ENCODE data around the gene SERPINH1. TPM values are rescaled to one million over a fixed set of nuclear protein-coding genes. Genes with fewer than 3 reads are reported as not detected.
A peak's percentile ranks its signal among the peaks of the same experiment; 100 is the strongest.

Gene SERPINH1
- total and polyA plus RNA-seq, 2 of the 13 experiments (the other 11 are each of a cell fraction or from before 2014, with no cell fraction given) = 83.6 to 83.8 TPM

DNA sequence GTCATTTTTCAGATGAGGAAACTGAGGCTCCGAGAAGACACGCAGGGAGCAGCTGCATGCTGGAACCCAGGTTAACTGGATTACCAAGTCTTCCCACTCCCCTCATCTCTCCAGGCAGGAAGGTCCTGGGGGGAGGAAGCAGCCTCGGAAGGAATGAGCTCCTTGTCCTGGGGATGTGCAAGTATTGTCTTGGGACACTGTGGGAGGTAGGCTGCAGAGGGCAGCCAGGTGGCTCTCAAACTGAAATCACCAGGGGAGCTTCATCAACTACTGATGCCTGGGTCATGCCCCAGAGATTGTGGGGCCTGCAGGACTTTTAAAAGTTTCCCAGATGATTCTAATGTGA lies 43.9 kb upstream of the SERPINH1 start (continued):
- no peak for TF ChIP-seq ZBTB39 (CRISPR knock-in tag; IDR thresholded peaks at IDR 0.05)
- no peak for TF ChIP-seq TCF7 (IDR thresholded peaks at IDR 0.05; ENCODE audit: low read depth)
- 0 out of 2 replicates have a peak, but pooled peaks have one; percentile 13 for TF ChIP-seq SALL1 (CRISPR knock-in tag; IDR thresholded peaks at IDR 0.05)
- no peak for TF ChIP-seq ATF7 (IDR thresholded peaks at IDR 0.05)
- TF ChIP-seq ATF7 (CRISPR knock-in tag; IDR thresholded peaks at IDR 0.05) = no peak
- no peak for TF ChIP-seq ZNF614 (CRISPR knock-in tag; IDR thresholded peaks at IDR 0.05; ENCODE audit: borderline replicate concordance)
- no peak for TF ChIP-seq KAT2B (IDR thresholded peaks at IDR 0.05; ENCODE audit: borderline replicate concordance, low read depth, low read length)
- TF ChIP-seq RAD51 (IDR thresholded peaks at IDR 0.05; ENCODE audit: borderline replicate concordance) = no peak
- TF ChIP-seq AHR (CRISPR knock-in tag; IDR thresholded peaks at IDR 0.05) = no peak; the same call in 1 of the 2 replicates
- TF ChIP-seq MED1 (CRISPR knock-in tag; IDR thresholded peaks at IDR 0.05) = no peak
- no peak for TF ChIP-seq HOXA9 (CRISPR knock-in tag; IDR thresholded peaks at IDR 0.05; ENCODE audit: borderline replicate concordance)
- no peak for TF ChIP-seq SUZ12 (IDR thresholded peaks at IDR 0.05; ENCODE audit: low read depth, low read length)
- TF ChIP-seq ZNF260 (CRISPR knock-in tag; IDR thresholded peaks at IDR 0.05; ENCODE audit: borderline replicate concordance, low read depth) = no peak
- 0 out of 2 replicates have a peak, but pooled peaks have one; percentile 2 for TF ChIP-seq POLR2G (IDR thresholded peaks at IDR 0.05; ENCODE audit: low read depth, low read length)
- TF ChIP-seq, protein P1, sequence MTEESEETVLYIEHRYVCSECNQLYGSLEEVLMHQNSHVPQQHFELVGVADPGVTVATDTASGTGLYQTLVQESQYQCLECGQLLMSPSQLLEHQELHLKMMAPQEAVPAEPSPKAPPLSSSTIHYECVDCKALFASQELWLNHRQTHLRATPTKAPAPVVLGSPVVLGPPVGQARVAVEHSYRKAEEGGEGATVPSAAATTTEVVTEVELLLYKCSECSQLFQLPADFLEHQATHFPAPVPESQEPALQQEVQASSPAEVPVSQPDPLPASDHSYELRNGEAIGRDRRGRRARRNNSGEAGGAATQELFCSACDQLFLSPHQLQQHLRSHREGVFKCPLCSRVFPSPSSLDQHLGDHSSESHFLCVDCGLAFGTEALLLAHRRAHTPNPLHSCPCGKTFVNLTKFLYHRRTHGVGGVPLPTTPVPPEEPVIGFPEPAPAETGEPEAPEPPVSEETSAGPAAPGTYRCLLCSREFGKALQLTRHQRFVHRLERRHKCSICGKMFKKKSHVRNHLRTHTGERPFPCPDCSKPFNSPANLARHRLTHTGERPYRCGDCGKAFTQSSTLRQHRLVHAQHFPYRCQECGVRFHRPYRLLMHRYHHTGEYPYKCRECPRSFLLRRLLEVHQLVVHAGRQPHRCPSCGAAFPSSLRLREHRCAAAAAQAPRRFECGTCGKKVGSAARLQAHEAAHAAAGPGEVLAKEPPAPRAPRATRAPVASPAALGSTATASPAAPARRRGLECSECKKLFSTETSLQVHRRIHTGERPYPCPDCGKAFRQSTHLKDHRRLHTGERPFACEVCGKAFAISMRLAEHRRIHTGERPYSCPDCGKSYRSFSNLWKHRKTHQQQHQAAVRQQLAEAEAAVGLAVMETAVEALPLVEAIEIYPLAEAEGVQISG (CRISPR knock-in tag; IDR thresholded peaks at IDR 0.05) = no peak
- TF ChIP-seq CC2D1A (CRISPR knock-in tag; IDR thresholded peaks at IDR 0.05) = no peak
- no peak for TF ChIP-seq JUNB (CRISPR knock-in tag; IDR thresholded peaks at IDR 0.05; ENCODE audit: borderline replicate concordance)
- no peak for TF ChIP-seq SNRNP70 (IDR thresholded peaks at IDR 0.05; ENCODE audit: low read depth, low read length)
- TF ChIP-seq ZNF350 (CRISPR knock-in tag; IDR thresholded peaks at IDR 0.05; ENCODE audit: borderline replicate concordance, low read depth) = peak; percentile 32; the same call in 1 of the 2 replicates
- no peak for TF ChIP-seq GABPA (IDR thresholded peaks at IDR 0.05; ENCODE audit: low read depth, low read length)
- TF ChIP-seq GABPA (CRISPR knock-in tag; IDR thresholded peaks at IDR 0.05; ENCODE audit: low read depth) = no peak
- no peak for TF ChIP-seq FOXM1 (CRISPR knock-in tag; IDR thresholded peaks at IDR 0.05)
- no peak for TF ChIP-seq SOX5 (CRISPR knock-in tag; IDR thresholded peaks at IDR 0.05; ENCODE audit: borderline replicate concordance)
- TF ChIP-seq, protein P2, sequence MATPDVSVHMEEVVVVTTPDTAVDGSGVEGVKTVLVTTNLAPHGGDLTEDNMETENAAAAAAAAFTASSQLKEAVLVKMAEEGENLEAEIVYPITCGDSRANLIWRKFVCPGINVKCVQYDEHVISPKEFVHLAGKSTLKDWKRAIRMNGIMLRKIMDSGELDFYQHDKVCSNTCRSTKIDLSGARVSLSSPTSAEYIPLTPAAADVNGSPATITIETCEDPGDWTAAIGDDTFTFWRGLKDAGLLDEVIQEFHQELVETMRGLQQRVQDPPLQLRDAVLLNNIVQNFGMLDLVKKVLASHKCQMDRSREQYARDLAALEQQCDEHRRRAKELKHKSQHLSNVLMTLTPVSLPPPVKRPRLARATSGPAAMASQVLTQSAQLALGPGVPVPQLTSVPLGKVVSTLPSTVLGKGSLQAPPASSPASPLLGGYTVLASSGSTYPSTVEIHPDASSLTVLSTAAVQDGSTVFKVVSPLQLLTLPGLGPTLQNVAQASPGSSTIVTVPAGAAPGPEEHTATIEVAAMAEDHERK (CRISPR knock-in tag; IDR thresholded peaks at IDR 0.05; ENCODE audit: low read depth) = no peak
- no peak for TF ChIP-seq SETDB1 (CRISPR knock-in tag; IDR thresholded peaks at IDR 0.05; ENCODE audit: borderline replicate concordance)
- TF ChIP-seq ZC3H4 (CRISPR knock-in tag; IDR thresholded peaks at IDR 0.05; ENCODE audit: borderline replicate concordance) = no peak
- TF ChIP-seq GLI4 (CRISPR knock-in tag; IDR thresholded peaks at IDR 0.05; ENCODE audit: borderline replicate concordance) = no peak
- peak; percentile 40; the same call in 1 of the 2 replicates for TF ChIP-seq ZMYM4 (CRISPR knock-in tag; IDR thresholded peaks at IDR 0.05)

Measured in HepG2 (cell line).